Pancreas (tissue), 10 donors: ENCODE data around the gene SFMBT2. TPM values are rescaled to one million over a fixed set of nuclear protein-coding genes. Genes with fewer than 3 reads are reported as not detected.

Experiments
- ATAC-seq, 4 donors: fragments of 200-7000 bp; cut with Tn5 transposase; one replicate each; pipeline versions ENCODE4 v1.8.0 to v1.9.1; 2020; ENCODE audit warnings: mild to moderate bottlenecking in 4 of 4, moderate library complexity in 4 of 4
- DNase-seq, 6 donors: peaks; one replicate each; pipeline ENCODE4 v3.0.0-alpha.2; 2020
- FAIRE-seq: peaks from 2 replicates; lab custom pipeline; 2012; peaks lifted over from hg19 to GRCh38; lab: Jason Lieb, UNC
- H3K27ac ChIP-seq, 4 donors: fragments of 200-600 bp; sonication (generic); 1 replicate in 3 of 4; 2 replicates in 1 of 4; pipeline versions ENCODE4 v1.5.0 to v1.8.0; 2020
- H3K27me3 ChIP-seq, 4 donors: fragments of 200-600 bp; one replicate each; pipeline ENCODE4 v1.8.0; 2021
- H3K36me3 ChIP-seq, 3 donors: fragments of 200-600 bp; sonication (generic) in 1 of 3; one replicate each; pipeline versions ENCODE4 v1.5.0 to v1.8.0; 2020 to 2021
- H3K4me1 ChIP-seq, 3 donors: fragments of 200-600 bp; one replicate each; pipeline ENCODE4 v1.8.0; 2021
- H3K4me3 ChIP-seq, 4 donors: fragments of 200-600 bp; sonication (generic) in 2 of 4; one replicate each; pipeline versions ENCODE4 v1.5.0 to v1.8.0; 2020 to 2021
- H3K9me3 ChIP-seq, 4 donors: fragments of 200-600 bp; one replicate each; pipeline ENCODE4 v1.8.0; 2021
- WGBS, 2 donors: extraction: QIAGEN DNeasy Blood & Tissue Kit; methylation state at CpG; one replicate each; pipeline ENCODE4 v1.1.7; 2013; 5-methylcytosine and 5-hydroxymethylcytosine counted together
- intact Hi-C, 3 donors: fragments of 100-400 bp; cut with DNase I; formaldehyde crosslinking; loops; one replicate each; pipeline versions ENCODE4 v1.11.1 to v1.14.2; 2022
- polyA plus RNA-seq, 2 donors: library from polyadenylated mRNA; stranded (reverse); fragments of 200-250 nt; gene quantifications; one replicate each; pipeline ENCODE4 v1.2.3, GENCODE V29; 2013
- total RNA-seq, 6 donors: library from RNA; stranded (reverse); fragmentation: NEBNext Ultra II Directional in 4 of 6; extraction: Animal tissue kit (Norgen Biotek cat#: 25700) in 4 of 6; gene quantifications; one replicate each; pipeline versions ENCODE4 v1.2.1 to v1.2.4, GENCODE V29; 2021 to 2023
- TF ChIP-seq, protein P1 (sequence below), 4 donors: fragments of 200-600 bp; sonication (generic) in 3 of 4; IDR thresholded peaks; one replicate each; pipeline versions ENCODE4 v1.5.0 to v1.8.0; 2021; ENCODE audit warnings: antibody characterized with exemption in 4 of 4
- donor health status: healthy with polysubstance abuse.
- donor health status: DM: no; HTN: no; CAD: no; lungs with moderate emphysema.
- donor health status: DM: no; HTN: no; CAD: no.
- donor health status: control.
- donor health status: control.
- donor health status: Bipolar disorder and iron deficiency.
- donor health status: DM: yes; HTN: yes; CAD: no.
- donor health status: DM: no; HTN: no; CAD: no.
- donor health status: DM: no; HTN: no; CAD: no.
- donor health status: DM: yes; HTN: yes; CAD: no.

SFMBT2 gene
- total and polyA plus RNA-seq, 8 donors = 0.65 to 9.4 (median 1.9) TPM

DNA sequence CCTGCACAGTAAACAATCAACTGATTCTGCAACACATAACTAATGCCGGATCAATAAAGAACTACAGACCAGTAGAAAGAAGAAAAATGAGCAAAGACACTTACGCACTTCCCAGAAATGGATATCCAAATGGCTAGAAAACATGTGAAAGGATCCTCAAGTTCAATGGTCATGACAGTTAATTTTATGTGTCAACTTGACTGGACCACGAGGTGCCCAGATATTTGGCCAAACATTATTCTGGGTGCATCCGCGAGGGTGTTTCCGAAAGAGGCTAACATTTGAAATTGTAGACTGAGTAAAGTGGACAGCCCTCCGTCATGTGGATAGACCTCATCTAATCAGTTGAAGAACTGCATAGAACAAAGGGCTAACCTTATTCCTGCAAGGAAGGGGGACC is 102.0 kb downstream of the SFMBT2 start:
- H3K4me1 ChIP-seq = no peaks in the 10 kb centered on the region
- H3K4me3 ChIP-seq = no peak overlapping the region
- TF ChIP-seq, protein P1, sequence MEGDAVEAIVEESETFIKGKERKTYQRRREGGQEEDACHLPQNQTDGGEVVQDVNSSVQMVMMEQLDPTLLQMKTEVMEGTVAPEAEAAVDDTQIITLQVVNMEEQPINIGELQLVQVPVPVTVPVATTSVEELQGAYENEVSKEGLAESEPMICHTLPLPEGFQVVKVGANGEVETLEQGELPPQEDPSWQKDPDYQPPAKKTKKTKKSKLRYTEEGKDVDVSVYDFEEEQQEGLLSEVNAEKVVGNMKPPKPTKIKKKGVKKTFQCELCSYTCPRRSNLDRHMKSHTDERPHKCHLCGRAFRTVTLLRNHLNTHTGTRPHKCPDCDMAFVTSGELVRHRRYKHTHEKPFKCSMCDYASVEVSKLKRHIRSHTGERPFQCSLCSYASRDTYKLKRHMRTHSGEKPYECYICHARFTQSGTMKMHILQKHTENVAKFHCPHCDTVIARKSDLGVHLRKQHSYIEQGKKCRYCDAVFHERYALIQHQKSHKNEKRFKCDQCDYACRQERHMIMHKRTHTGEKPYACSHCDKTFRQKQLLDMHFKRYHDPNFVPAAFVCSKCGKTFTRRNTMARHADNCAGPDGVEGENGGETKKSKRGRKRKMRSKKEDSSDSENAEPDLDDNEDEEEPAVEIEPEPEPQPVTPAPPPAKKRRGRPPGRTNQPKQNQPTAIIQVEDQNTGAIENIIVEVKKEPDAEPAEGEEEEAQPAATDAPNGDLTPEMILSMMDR (IDR thresholded peaks at IDR 0.05) = no peak
- no peak for DNase-seq
- no peak for FAIRE-seq
- no peak for ATAC-seq
- 86 to 93% methylated on average over 7 of the region's 7 CpGs for WGBS, 2 donors
- H3K27ac ChIP-seq = no peak overlapping the region
- H3K36me3 ChIP-seq = no peaks in the 10 kb centered on the region
- no peaks in the 10 kb centered on the region for H3K9me3 ChIP-seq
- no peaks in the 10 kb centered on the region for H3K27me3 ChIP-seq
- intact Hi-C loops = no loop called here

DNA sequence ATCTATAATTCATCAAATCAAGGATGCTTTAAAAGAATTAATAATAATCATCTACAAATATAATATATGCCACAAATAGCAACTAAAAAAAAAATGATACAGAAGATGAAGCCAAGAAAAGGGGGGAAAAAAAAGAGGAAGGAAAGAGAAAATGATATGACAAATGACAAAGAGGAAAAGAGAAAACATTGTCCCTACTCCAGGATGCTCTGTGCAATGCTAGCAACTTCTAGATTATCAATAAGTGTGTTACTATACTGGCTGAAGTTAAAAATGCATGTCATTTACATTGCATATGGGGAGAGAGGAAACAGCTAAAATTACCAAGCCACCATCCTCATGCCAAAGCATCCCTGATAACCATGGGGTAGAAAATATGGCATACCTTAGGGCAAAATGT is 104.2 kb downstream of the SFMBT2 start:
- no peak overlapping the region for H3K4me3 ChIP-seq
- H3K36me3 ChIP-seq = no peaks in the 10 kb centered on the region
- H3K9me3 ChIP-seq = no peaks in the 10 kb centered on the region
- no peaks in the 10 kb centered on the region for H3K27me3 ChIP-seq
- no peak for FAIRE-seq
- DNase-seq = no peak
- intact Hi-C loops = no loop called here
- H3K27ac ChIP-seq = no peak overlapping the region
- H3K4me1 ChIP-seq = no peaks in the 10 kb centered on the region
- TF ChIP-seq, protein P1 (IDR thresholded peaks at IDR 0.05) = no peak
- ATAC-seq = no peak

DNA sequence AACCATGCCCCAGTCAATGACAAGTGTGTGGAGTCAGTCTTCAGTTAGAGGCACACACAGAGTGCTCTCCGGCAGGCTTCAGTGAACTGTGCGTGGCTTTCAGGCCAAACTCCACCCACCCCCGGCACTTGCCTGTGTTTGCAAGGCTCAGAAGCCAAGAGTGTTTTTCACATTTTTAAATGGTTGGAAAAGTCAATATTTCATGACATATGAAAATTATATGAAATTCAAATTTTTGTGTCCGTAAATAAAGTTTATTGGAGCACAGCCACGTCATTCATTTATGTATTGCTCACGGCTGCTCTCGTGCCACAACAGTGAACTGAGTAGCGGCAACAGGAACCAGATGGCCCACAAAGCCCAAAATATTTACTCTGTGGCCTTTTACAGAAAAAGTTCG is 104.7 kb downstream of the SFMBT2 start:
- ATAC-seq (no peak), DNase-seq (no peak), FAIRE-seq (no peak)
- no peaks in the 10 kb centered on the region for H3K36me3 ChIP-seq
- H3K9me3 ChIP-seq = no peaks in the 10 kb centered on the region
- no peak overlapping the region for H3K4me3 ChIP-seq
- intact Hi-C loops = no loop called here
- no peaks in the 10 kb centered on the region for H3K4me1 ChIP-seq
- H3K27ac ChIP-seq = no peak overlapping the region
- 72 to 87% methylated on average over 9 of the region's 9 CpGs for WGBS, 2 donors
- H3K27me3 ChIP-seq = no peaks in the 10 kb centered on the region
- TF ChIP-seq, protein P1 (IDR thresholded peaks at IDR 0.05) = no peak

GRCh38 chr10:7305053-7305452 is 105.8 kb downstream of the SFMBT2 start:
- no peak for FAIRE-seq

GRCh38 chr10:7304110-7304509 is 106.7 kb downstream of the SFMBT2 start:
- Histone ChIP-seq H3K9me3 (no peaks in the 10 kb centered on the region), H3K4me3 (no peak overlapping the region), H3K4me1 (no peaks in the 10 kb centered on the region), H3K27me3 (no peaks in the 10 kb centered on the region), H3K36me3 (no peaks in the 10 kb centered on the region), H3K27ac (no peak overlapping the region)
- intact Hi-C loops = no loop called here
- TF ChIP-seq, protein P1 (IDR thresholded peaks at IDR 0.05) = no peak
- no peak for DNase-seq
- FAIRE-seq = no peak
- no peak for ATAC-seq
- WGBS, 2 donors = 65 to 89% methylated on average over 4 of the region's 4 CpGs

More at GRCh38 chr10:7305053-7305452, 105.8 kb downstream of the SFMBT2 start:
- Histone ChIP-seq H3K27ac (no peak overlapping the region), H3K4me3 (no peak overlapping the region), H3K27me3 (no peaks in the 10 kb centered on the region), H3K9me3 (no peaks in the 10 kb centered on the region), H3K36me3 (no peaks in the 10 kb centered on the region), H3K4me1 (no peaks in the 10 kb centered on the region)
- DNase-seq (no peak), ATAC-seq (no peak)
- intact Hi-C loops = no loop called here
- TF ChIP-seq, protein P1 (IDR thresholded peaks at IDR 0.05) = no peak
- WGBS, 2 donors = 60 to 84% methylated on average over 6 of the region's 6 CpGs
